Fibroblast of lung (primary cell): Measurements from ENCODE around the gene ARMC6. TPM values are rescaled to one million over a fixed set of nuclear protein-coding genes. Genes with fewer than 3 reads are reported as not detected.

Experiments
- DNase-seq, 2 donors: peaks; one replicate each; pipeline versions ENCODE4 v3.0.0 to v3.0.0-alpha.2; 2010; ENCODE audit warnings: low read depth in 2 of 2
- H2AFZ ChIP-seq: 2 replicates; pipeline ENCODE4 v1.5.1; 2012; ENCODE audit warnings: low read length, control low read depth, inconsistent platforms
- H3K27ac ChIP-seq: 2 replicates; pipeline ENCODE4 v1.5.1; 2011; ENCODE audit warnings: low read length, control low read depth; ENCODE audit not compliant: insufficient read depth
- H3K27me3 ChIP-seq: 2 replicates; pipeline ENCODE4 v1.5.1; 2011; ENCODE audit warnings: mild to moderate bottlenecking, low read length; ENCODE audit not compliant: control insufficient read depth, insufficient read depth
- H3K36me3 ChIP-seq: 2 replicates; pipeline ENCODE4 v1.5.1; 2011; ENCODE audit warnings: low read length; ENCODE audit not compliant: control insufficient read depth, insufficient read depth
- H3K4me1 ChIP-seq: 2 replicates; pipeline ENCODE4 v1.5.1; 2011; ENCODE audit warnings: low read length; ENCODE audit not compliant: control insufficient read depth, insufficient read depth; ENCODE audit errors: extremely low read depth
- H3K4me2 ChIP-seq: 2 replicates; pipeline ENCODE4 v1.5.1; 2011; ENCODE audit warnings: low read length, control low read depth; ENCODE audit not compliant: insufficient read depth; ENCODE audit errors: extremely low read depth
- H3K4me3 ChIP-seq, 4 experiments: fragments of 200-600 bp in 1 of 4; sonication (generic) in 1 of 4; replicated peaks in 1 of 4; 2 replicates each; pipeline ENCODE4 v1.5.1; 2011 to 2016; ENCODE audit warnings: low read length in 4 of 4, low read depth in 3 of 4, mild to moderate bottlenecking in 3 of 4, control low read depth in 2 of 4, inconsistent platforms in 1 of 4, mixed read lengths in 1 of 4; ENCODE audit not compliant: insufficient read depth in 1 of 4; ENCODE audit errors: control extremely low read depth in 1 of 4
- H3K79me2 ChIP-seq: 2 replicates; pipeline ENCODE4 v1.5.1; 2012; ENCODE audit warnings: mild to moderate bottlenecking, low read length, inconsistent platforms; ENCODE audit not compliant: control insufficient read depth, insufficient read depth
- H3K9ac ChIP-seq: 2 replicates; pipeline ENCODE4 v1.5.1; 2011; ENCODE audit warnings: mild to moderate bottlenecking, low read length, control low read depth; ENCODE audit not compliant: insufficient read depth
- H3K9me3 ChIP-seq: 2 replicates; pipeline ENCODE4 v1.5.1; 2012; ENCODE audit warnings: low read depth, low read length; ENCODE audit not compliant: control insufficient read depth, insufficient read depth
- H4K20me1 ChIP-seq: 2 replicates; pipeline ENCODE4 v1.5.1; 2011; ENCODE audit warnings: low read length; ENCODE audit not compliant: control insufficient read depth, insufficient read depth; ENCODE audit errors: extremely low read depth
- CTCF ChIP-seq, 2 donors: IDR thresholded peaks in 1 of 2; conservative IDR thresholded peaks in 1 of 2; 1 replicate in 1 of 2; 2 replicates in 1 of 2; pipeline ENCODE4 v1.5.1; 2011 to 2012; ENCODE audit warnings: low read length in 2 of 2, control low read depth in 1 of 2, inconsistent platforms in 1 of 2, low read depth in 1 of 2, mild to moderate bottlenecking in 1 of 2
- EZH2 ChIP-seq: IDR thresholded peaks from 2 replicates; pipeline ENCODE4 v1.5.1; 2012; ENCODE audit warnings: low read length, control low read depth, mild to moderate bottlenecking; ENCODE audit errors: missing control alignments
- polyA plus RNA-seq, 2 donors: library from polyadenylated mRNA; depleted of rRNA in 1 of 2; stranded (reverse) in 1 of 2; unstranded in 1 of 2; fragments of >200 nt; gene quantifications; 2 replicates each; pipeline ENCODE4 v1.2.1, GENCODE V29; 2011 to 2012; ENCODE audit warnings: missing spikeins in 1 of 2
- total RNA-seq: library from RNA; depleted of rRNA; stranded (reverse); fragments of >200 nt; gene quantifications from 2 replicates; pipeline ENCODE4 v1.2.1, GENCODE V29; 2014

The ARMC6 gene
- total and polyA plus RNA-seq, 2 donors (not counting 1 experiment from before 2014, with no cell fraction given) = 14.0 to 35.8 TPM

- Histone ChIP-seq H3K79me2 (no peaks in the 10 kb centered on the region), H3K4me3 (peak overlapping the region; percentile 49 to 68 (median 52)), H3K27me3 (no peaks in the 10 kb centered on the region), H4K20me1 (no peaks in the 10 kb centered on the region), H3K4me2 (peak overlapping the region; percentile 99), H3K9ac (no peak overlapping the region), H3K4me1 (peaks cover 17% of the 10 kb centered on the region), H2AFZ (peak overlapping the region; percentile 71), H3K9me3 (no peaks in the 10 kb centered on the region), H3K36me3 (peaks cover 8% of the 10 kb centered on the region), H3K27ac (peak overlapping the region; percentile 28)
- peak; percentile 15 to 61 for DNase-seq
- TF ChIP-seq EZH2 (no peak), CTCF (conservative IDR thresholded peaks at IDR 0.05 in 1 of 2, IDR thresholded peaks at IDR 0.05 in 1 of 2; ENCODE audit: low read depth in 1 of 2, low read length in 2 of 2) (no peak)
Measured at GRCh38 chr19:19062454-19063182, 29.2 kb downstream of the ARMC6 start.

GRCh38 chr19:19063183-19064097 is 30.0 kb downstream of the ARMC6 start, which contains the start of gene SLC25A42:
TSS of gene SLC25A42 (plus strand) at chr19:19063994. CDS start at chr19:19096125, 32,131 bp downstream.
- no peaks in the 10 kb centered on the region for H3K9me3 ChIP-seq
- H3K4me2 ChIP-seq = peak within 1 kb of the TSS; percentile 99
- no peaks in the 10 kb centered on the region for H3K79me2 ChIP-seq
- peak; percentile 100 for DNase-seq
- H3K4me3 ChIP-seq = peak within 1 kb of the TSS; percentile 67 to 79 (median 76)
- H3K27ac ChIP-seq = peak within 1 kb of the TSS; percentile 47
- H3K4me1 ChIP-seq = peaks cover 17% of the 10 kb centered on the region
- no peak for TF ChIP-seq CTCF (conservative IDR thresholded peaks at IDR 0.05 in 1 of 2, IDR thresholded peaks at IDR 0.05 in 1 of 2; ENCODE audit: low read depth in 1 of 2, low read length in 2 of 2)
- TF ChIP-seq EZH2 = no peak
- H4K20me1 ChIP-seq = no peaks in the 10 kb centered on the region
- H3K27me3 ChIP-seq = no peaks in the 10 kb centered on the region
- peaks cover 4% of the 10 kb centered on the region for H3K36me3 ChIP-seq
- peak within 1 kb of the TSS; percentile 71 for H2AFZ ChIP-seq
- H3K9ac ChIP-seq = peak within 1 kb of the TSS; percentile 60
